ENCODE measurements around the gene RIMS1. TPM values are rescaled to one million over a fixed set of nuclear protein-coding genes. Genes with fewer than 3 reads are reported as not detected.

The RIMS1 gene
- total and polyA plus RNA-seq, 2 of the 13 experiments (the other 11 are each of a cell fraction or from before 2014, with no cell fraction given), result not detected

GRCh38 chr6:72217626-72218025 is 331.3 kb downstream of the RIMS1 start:
- no peaks in the 10 kb centered on the region for H3K4me1 ChIP-seq (ENCODE audit: insufficient read depth, low read length)
- no peaks in the 10 kb centered on the region for H4K20me1 ChIP-seq (ENCODE audit: insufficient read depth, low read length)
- POLR2A ChIA-PET, result no interaction called here
- CTCF ChIA-PET (ENCODE audit: low intra/inter-chr PET ratio, low total read pairs), result no interaction called here
- H3K4me2 ChIP-seq (ENCODE audit: low read depth, low read length), result no peak overlapping the region
- intact Hi-C loops (cut with micrococcal nuclease; ENCODE audit: unreplicated experiment), result no loop called here
- 0% methylated on average over 2 of the region's 2 CpGs for WGBS (ENCODE audit: low lambda C conversion rate)
- no peak for DNase-seq (ENCODE audit: low spot score)
- H3K9me3 ChIP-seq (ENCODE audit: low read length), result no peaks in the 10 kb centered on the region
- H3K27ac ChIP-seq (ENCODE audit: extremely low read length, insufficient read depth, low read length), result no peak overlapping the region
- ATAC-seq, result no peak
- H3K27me3 ChIP-seq (ENCODE audit: control insufficient read depth in 1 of 2, insufficient read depth in 2 of 2, low read length in 2 of 2), result no peaks in the 10 kb centered on the region
- H3K36me3 ChIP-seq (replicated peaks in 1 of 2; ENCODE audit: control insufficient read depth in 1 of 2, insufficient read depth in 2 of 2, low read length in 2 of 2), result no peaks in the 10 kb centered on the region
- H2AFZ ChIP-seq (ENCODE audit: low read length), result no peak overlapping the region
- H3K9ac ChIP-seq (ENCODE audit: insufficient read depth, low read depth, low read length), result no peak overlapping the region
- FAIRE-seq, result no peak
- BruUV-seq (replicated peaks), result no TSS peak
- no peak overlapping the region for H3K4me3 ChIP-seq (replicated peaks in 1 of 3; ENCODE audit: insufficient read depth in 1 of 3, low read depth in 2 of 3, low read length in 3 of 3)
- no peaks in the 10 kb centered on the region for H3K79me2 ChIP-seq (ENCODE audit: insufficient read depth, low read length)
- in situ Hi-C loops (cut with HindIII; ENCODE audit: extremely low pct_ligation_motif_present, low pct_unique_long_range_greater_than_20kb), result no loop called here
- TF ChIP-seq JDP2 (CRISPR knock-in tag; IDR thresholded peaks at IDR 0.05; ENCODE audit: borderline replicate concordance), result no peak
- TF ChIP-seq LBX2 (CRISPR knock-in tag; IDR thresholded peaks at IDR 0.05; ENCODE audit: borderline replicate concordance), result no peak
- TF ChIP-seq ZBTB7A (CRISPR knock-in tag; IDR thresholded peaks at IDR 0.05), result no peak
- no peak for TF ChIP-seq KLF13 (CRISPR knock-in tag; IDR thresholded peaks at IDR 0.05)
- no peak for TF ChIP-seq CHCHD3 (CRISPR knock-in tag; IDR thresholded peaks at IDR 0.05)
- TF ChIP-seq TFDP1 (CRISPR knock-in tag; IDR thresholded peaks at IDR 0.05; ENCODE audit: borderline replicate concordance), result no peak
- TF ChIP-seq ARHGAP35 (CRISPR knock-in tag; IDR thresholded peaks at IDR 0.05; ENCODE audit: borderline replicate concordance), result no peak
- no peak for TF ChIP-seq IKZF5 (CRISPR knock-in tag; IDR thresholded peaks at IDR 0.05)
- TF ChIP-seq NCOA2 (CRISPR knock-in tag; IDR thresholded peaks at IDR 0.05), result no peak
- TF ChIP-seq THAP9 (CRISPR knock-in tag; IDR thresholded peaks at IDR 0.05; ENCODE audit: borderline replicate concordance), result no peak
- no peak for TF ChIP-seq RNF219 (CRISPR knock-in tag; IDR thresholded peaks at IDR 0.05)
- TF ChIP-seq DZIP1 (CRISPR knock-in tag; IDR thresholded peaks at IDR 0.05), result no peak

All from HepG2 (cell line).